SH-SY5Y (cell line): ENCODE results near the gene TMC4.

Experiments
- GATA2 ChIP-seq: IDR thresholded peaks from 2 replicates; pipeline ENCODE4 v1.6.1; 2011; ENCODE audit warnings: mild to moderate bottlenecking, low read depth, low read length
- GATA3 ChIP-seq: IDR thresholded peaks from 2 replicates; pipeline ENCODE4 v1.6.1; 2011; ENCODE audit warnings: low read depth, mild to moderate bottlenecking, low read length, moderate library complexity

GRCh38 chr19:54209811-54210494 lies 37.0 kb upstream of the TMC4 start:
- no peak for TF ChIP-seq GATA3
- no peak for TF ChIP-seq GATA2
